ENCODE measurements around the gene GEMIN5.

The GEMIN5 gene

DNA sequence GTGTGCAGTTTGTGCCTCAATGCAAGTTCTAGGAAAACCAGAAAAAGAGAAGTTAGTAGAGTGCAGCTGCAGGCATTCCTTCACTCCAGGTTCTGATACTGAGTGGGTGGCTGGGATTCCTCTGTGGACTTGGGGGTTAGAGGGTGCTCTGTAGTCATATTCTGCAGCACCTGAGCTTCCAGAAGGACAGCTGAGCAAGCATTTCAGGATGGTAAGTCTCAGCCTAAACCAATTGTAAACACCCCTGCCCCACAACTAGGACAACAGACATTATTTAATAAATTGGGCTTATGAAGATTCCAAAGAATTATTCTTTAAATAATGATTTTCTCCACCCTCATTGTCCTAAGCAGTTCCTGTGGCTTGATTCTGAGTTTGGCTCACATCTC is 96.7 kb downstream of the GEMIN5 start:
- DNase-seq, result no peak

DNA sequence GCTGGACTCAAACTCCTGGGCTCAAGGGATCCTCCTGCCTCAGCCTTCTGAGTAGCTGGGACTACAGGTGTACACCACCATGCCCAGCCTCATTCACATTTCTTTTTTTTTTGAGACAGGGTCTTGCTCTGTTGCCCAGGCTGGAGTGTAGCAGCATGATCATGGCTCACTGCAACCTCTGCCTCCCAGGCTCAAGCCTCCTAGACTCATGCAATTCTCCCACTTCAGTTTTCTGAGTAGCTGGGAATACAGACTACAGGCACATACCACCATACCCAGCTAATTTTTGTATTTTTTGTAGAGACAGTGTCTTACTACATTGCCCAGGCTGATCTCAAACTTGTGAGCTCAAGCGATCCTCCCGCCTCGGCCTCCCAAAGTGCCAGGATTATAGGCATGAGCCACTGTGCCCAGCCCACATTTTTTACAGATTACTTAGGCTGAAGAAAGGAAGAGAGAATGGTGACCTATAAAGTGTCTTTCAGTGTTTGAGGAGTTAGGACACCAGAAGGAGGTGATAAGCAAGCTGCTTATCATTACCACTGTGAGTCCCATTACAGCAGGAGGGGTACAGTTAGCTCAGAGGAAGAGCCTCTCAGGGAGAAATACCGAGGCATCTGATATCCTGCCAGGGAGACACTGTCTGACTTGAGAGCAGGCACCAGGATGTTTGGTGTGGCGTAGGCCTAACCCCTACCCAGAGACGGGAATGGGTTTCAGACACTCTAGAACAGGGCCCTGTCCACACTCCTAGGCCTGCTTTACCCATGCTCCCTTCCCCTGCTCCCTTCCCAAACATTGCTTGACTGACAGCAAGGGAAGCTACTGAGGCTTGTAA is 97.4 kb downstream of the GEMIN5 start:
- no peak for DNase-seq

Data from activated CD4-positive, alpha-beta T cell treated with anti-CD3 and anti-CD28 coated beads, Interleukin-2, amount 50 U/mL, for 16 hours (primary cell).